ENCODE results near the gene LHFPL2.

- no peak for TF ChIP-seq CTCF (IDR thresholded peaks at IDR 0.05)
- TF ChIP-seq EZH2 (IDR thresholded peaks at IDR 0.05; ENCODE audit: borderline replicate concordance, insufficient read depth, low read depth, low read length, poor library complexity, severe bottlenecking), result no peak
These were observed 135.1 kb downstream of the LHFPL2 start for GRCh38 chr5:78513441-78513840.
